Hepatocyte (in vitro differentiated cells): ENCODE results near the gene RASA1. TPM values are rescaled to one million over a fixed set of nuclear protein-coding genes. Genes with fewer than 3 reads are reported as not detected.

ENCODE experiments used
- DNase-seq: peaks from one replicate; pipeline ENCODE4 v3.0.0-alpha.2; 2016; ENCODE audit warnings: low spot score
- H2AFZ ChIP-seq: fragments of 200-600 bp; sonication (generic); 2 replicates; pipeline ENCODE4 v1.6.0; 2016; ENCODE audit warnings: antibody characterized with exemption, mild to moderate bottlenecking
- H3K27ac ChIP-seq: fragments of 200-600 bp; sonication (generic); 2 replicates; pipeline ENCODE4 v1.5.1; 2016; ENCODE audit warnings: mild to moderate bottlenecking
- H3K27me3 ChIP-seq: fragments of 200-600 bp; sonication (generic); 2 replicates; pipeline ENCODE4 v1.6.1; 2016
- H3K36me3 ChIP-seq: fragments of 200-600 bp; sonication (generic); replicated peaks from 2 replicates; pipeline ENCODE4 v1.5.1; 2016; ENCODE audit warnings: low read depth; ENCODE audit not compliant: insufficient read depth
- H3K4me1 ChIP-seq: fragments of 200-600 bp; sonication (generic); 2 replicates; pipeline ENCODE4 v1.5.1; 2016; ENCODE audit warnings: mild to moderate bottlenecking, moderate library complexity; ENCODE audit not compliant: insufficient read depth
- H3K4me2 ChIP-seq: fragments of 200-600 bp; sonication (generic); 2 replicates; pipeline ENCODE4 v1.6.0; 2016
- H3K4me3 ChIP-seq: fragments of 200-600 bp; sonication (generic); 2 replicates; pipeline ENCODE4 v1.5.1; 2016; ENCODE audit warnings: mild to moderate bottlenecking
- H3K79me2 ChIP-seq: fragments of 200-600 bp; sonication (generic); 2 replicates; pipeline ENCODE4 v1.6.0; 2017; ENCODE audit warnings: mild to moderate bottlenecking
- H3K9me2 ChIP-seq: fragments of 200-600 bp; sonication (generic); replicated peaks from 2 replicates; pipeline ENCODE4 v1.6.0; 2017; ENCODE audit warnings: mild to moderate bottlenecking; ENCODE audit not compliant: insufficient read depth
- H3K9me3 ChIP-seq: fragments of 200-600 bp; sonication (generic); 2 replicates; pipeline ENCODE4 v1.5.1; 2016; ENCODE audit warnings: low read depth, mild to moderate bottlenecking
- H4K20me1 ChIP-seq: fragments of 200-600 bp; sonication (generic); 2 replicates; pipeline ENCODE4 v1.6.0; 2016; ENCODE audit warnings: mild to moderate bottlenecking; ENCODE audit not compliant: insufficient read depth, poor library complexity, severe bottlenecking
- CTCF ChIP-seq: fragments of 200-600 bp; sonication (generic); IDR thresholded peaks from 2 replicates; pipeline ENCODE4 v1.5.1; 2016; ENCODE audit warnings: antibody characterized with exemption, mild to moderate bottlenecking; ENCODE audit not compliant: poor library complexity
- EZH2 ChIP-seq: fragments of 200-600 bp; sonication (generic); IDR thresholded peaks from 2 replicates; pipeline ENCODE4 v1.6.1; 2016; ENCODE audit warnings: antibody characterized with exemption, mild to moderate bottlenecking, borderline replicate concordance
- EZH2phosphoT487 ChIP-seq: fragments of 200-600 bp; sonication (generic); IDR thresholded peaks from one replicate; pipeline ENCODE4 v1.6.1; 2018; ENCODE audit warnings: antibody characterized with exemption, mild to moderate bottlenecking, low read depth, moderate library complexity; ENCODE audit not compliant: unreplicated experiment, severe bottlenecking
- WGBS: methylation state at CpG from one replicate; pipeline ENCODE4 v1.1.6; 2016; ENCODE audit warnings: low lambda C conversion rate; ENCODE audit errors: missing lambda C conversion rate; 5-methylcytosine and 5-hydroxymethylcytosine counted together
- polyA plus RNA-seq: library from polyadenylated mRNA; unstranded; fragments of >200 nt; fragmentation: Nextera tagmentation; extraction: Ambion mirVana; gene quantifications from 2 replicates; pipeline ENCODE4 v1.2.1, GENCODE V29; 2016
- total RNA-seq: library from RNA; depleted of rRNA; stranded (reverse); fragments of >200 nt; gene quantifications from 2 replicates; pipeline ENCODE4 v1.2.3, GENCODE V29; 2014

Gene RASA1
- total and polyA plus RNA-seq, 2 experiments from 2014 or later: 13.7 to 33.5 TPM

DNA sequence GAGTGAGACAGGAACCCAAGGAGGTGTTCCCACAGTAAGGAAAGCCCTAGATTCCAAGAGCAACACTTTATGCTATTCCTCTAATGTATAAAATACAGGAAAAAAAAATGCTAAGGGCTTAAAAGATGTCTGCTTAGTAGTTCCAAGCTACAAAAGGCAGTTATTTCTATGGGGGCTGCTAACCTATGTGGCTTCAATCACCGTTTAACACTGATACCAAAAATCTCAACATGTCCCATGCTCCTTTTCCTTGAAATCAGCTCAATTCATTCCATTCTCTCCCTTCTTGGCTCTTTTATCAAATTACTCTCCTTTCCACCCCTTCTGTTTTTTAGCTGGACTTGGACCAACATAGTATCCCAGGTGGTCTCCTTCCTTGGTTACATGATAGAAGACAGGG is 124.5 kb downstream of the RASA1 start:
- Histone ChIP-seq H3K79me2 (no peaks in the 10 kb centered on the region), H3K27me3 (no peaks in the 10 kb centered on the region), H3K4me3 (no peak overlapping the region), H4K20me1 (no peaks in the 10 kb centered on the region), H2AFZ (no peak overlapping the region), H3K9me3 (no peaks in the 10 kb centered on the region), H3K9me2 (no peaks in the 10 kb centered on the region), H3K27ac (no peak overlapping the region), H3K4me2 (no peak overlapping the region), H3K36me3 (peaks cover 8% of the 10 kb centered on the region), H3K4me1 (no peaks in the 10 kb centered on the region)
- 86% methylated on average over 1 of the region's 1 CpG for WGBS
- DNase-seq: no peak
- no peak for TF ChIP-seq CTCF
- TF ChIP-seq EZH2: no peak
- no peak for TF ChIP-seq EZH2phosphoT487

- no peaks in the 10 kb centered on the region for H4K20me1 ChIP-seq
- no peak overlapping the region for H3K27ac ChIP-seq
- H3K4me3 ChIP-seq: no peak overlapping the region
- TF ChIP-seq EZH2: no peak
- no peak for TF ChIP-seq EZH2phosphoT487
- no peak for TF ChIP-seq CTCF
- 95% methylated on average over 4 of the region's 4 CpGs for WGBS
- no peaks in the 10 kb centered on the region for H3K27me3 ChIP-seq
- DNase-seq: no peak
- no peak overlapping the region for H2AFZ ChIP-seq
- no peak overlapping the region for H3K4me2 ChIP-seq
- H3K4me1 ChIP-seq: no peaks in the 10 kb centered on the region
- H3K9me2 ChIP-seq: no peaks in the 10 kb centered on the region
- no peaks in the 10 kb centered on the region for H3K9me3 ChIP-seq
- no peaks in the 10 kb centered on the region for H3K79me2 ChIP-seq
- peaks cover 7% of the 10 kb centered on the region for H3K36me3 ChIP-seq
Measured at GRCh38 chr5:87392801-87393200, 125.1 kb downstream of the RASA1 start.

DNA sequence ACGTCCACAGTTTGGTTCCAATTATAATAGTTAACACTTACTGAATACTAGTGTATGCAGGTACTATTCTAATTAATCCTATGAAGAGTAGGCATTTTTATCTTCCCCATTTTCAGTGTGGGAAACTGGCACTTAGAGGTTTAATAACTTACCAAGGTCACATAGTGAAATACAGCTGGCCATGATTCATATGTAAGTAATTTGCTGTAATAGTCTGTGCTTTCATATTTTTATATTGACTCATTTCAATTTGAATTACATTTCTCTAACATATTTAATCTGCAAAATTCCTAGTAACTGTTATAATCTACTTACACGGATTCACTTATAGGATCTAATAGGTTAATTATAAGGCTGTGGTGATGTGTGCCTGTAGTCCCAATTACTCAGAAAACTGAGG is 125.6 kb downstream of the RASA1 start:
- H3K4me2 ChIP-seq: no peak overlapping the region
- no peaks in the 10 kb centered on the region for H3K9me2 ChIP-seq
- no peak overlapping the region for H3K27ac ChIP-seq

More for the DNA sequence above, 125.6 kb downstream of the RASA1 start:
- H3K4me3 ChIP-seq: no peak overlapping the region
- H3K79me2 ChIP-seq: no peaks in the 10 kb centered on the region
- H4K20me1 ChIP-seq: no peaks in the 10 kb centered on the region
- no peak overlapping the region for H2AFZ ChIP-seq
- TF ChIP-seq EZH2phosphoT487 (no peak), CTCF (no peak), EZH2 (no peak)
- H3K27me3 ChIP-seq: no peaks in the 10 kb centered on the region
- 85% methylated on average over 2 of the region's 2 CpGs for WGBS
- H3K4me1 ChIP-seq: no peaks in the 10 kb centered on the region
- H3K9me3 ChIP-seq: no peaks in the 10 kb centered on the region
- no peak for DNase-seq
- peaks cover 7% of the 10 kb centered on the region for H3K36me3 ChIP-seq
